Measurements from ENCODE around the gene CXorf58.

CXorf58 gene

DNA sequence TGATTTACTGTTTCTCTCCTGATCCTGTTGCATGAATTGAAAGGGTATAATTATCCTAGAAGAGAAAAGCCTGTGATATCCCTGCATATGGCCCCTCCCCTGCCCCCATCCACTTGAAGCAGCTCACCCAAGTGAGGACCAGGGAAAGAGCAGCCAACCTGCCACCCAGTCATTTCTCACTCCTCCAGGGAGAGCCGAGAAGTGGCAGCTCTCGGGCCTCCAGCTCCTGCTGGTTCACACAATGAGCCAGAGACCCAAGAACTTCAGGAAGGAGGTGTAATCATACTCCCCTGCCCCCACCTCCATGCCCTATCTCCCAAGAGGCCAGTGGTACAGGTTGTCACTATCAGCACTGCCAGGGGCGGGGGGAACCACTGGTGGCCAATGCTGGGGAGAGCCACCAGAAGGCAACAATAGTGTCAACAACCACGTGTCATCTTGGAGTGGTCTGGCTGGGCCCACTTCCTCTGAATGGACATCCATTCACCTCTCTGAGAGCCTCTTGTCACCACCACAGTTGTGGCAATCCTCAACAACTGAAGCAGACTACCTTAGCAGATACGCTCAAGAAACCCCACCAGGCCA lies 43.0 kb upstream of the CXorf58 start:
- Histone ChIP-seq H3K4me3 (replicated peaks; ENCODE audit: insufficient read depth, low read length) (no peak overlapping the region), H3K27me3 (ENCODE audit: insufficient read depth, poor library complexity, severe bottlenecking) (no peaks in the 10 kb centered on the region), H3K27ac (replicated peaks) (no peak overlapping the region)
- no peak for DNase-seq (ENCODE audit: low read depth in 1 of 2, low spot score in 1 of 2)
- TF ChIP-seq POLR2AphosphoS5 (IDR thresholded peaks at IDR 0.05; ENCODE audit: low read depth) (no peak), SPI1 (IDR thresholded peaks at IDR 0.05; ENCODE audit: borderline replicate concordance, low read depth) (no peak), GABPA (IDR thresholded peaks at IDR 0.05; ENCODE audit: low read depth) (no peak)
- TF ChIP-seq, protein P1, sequence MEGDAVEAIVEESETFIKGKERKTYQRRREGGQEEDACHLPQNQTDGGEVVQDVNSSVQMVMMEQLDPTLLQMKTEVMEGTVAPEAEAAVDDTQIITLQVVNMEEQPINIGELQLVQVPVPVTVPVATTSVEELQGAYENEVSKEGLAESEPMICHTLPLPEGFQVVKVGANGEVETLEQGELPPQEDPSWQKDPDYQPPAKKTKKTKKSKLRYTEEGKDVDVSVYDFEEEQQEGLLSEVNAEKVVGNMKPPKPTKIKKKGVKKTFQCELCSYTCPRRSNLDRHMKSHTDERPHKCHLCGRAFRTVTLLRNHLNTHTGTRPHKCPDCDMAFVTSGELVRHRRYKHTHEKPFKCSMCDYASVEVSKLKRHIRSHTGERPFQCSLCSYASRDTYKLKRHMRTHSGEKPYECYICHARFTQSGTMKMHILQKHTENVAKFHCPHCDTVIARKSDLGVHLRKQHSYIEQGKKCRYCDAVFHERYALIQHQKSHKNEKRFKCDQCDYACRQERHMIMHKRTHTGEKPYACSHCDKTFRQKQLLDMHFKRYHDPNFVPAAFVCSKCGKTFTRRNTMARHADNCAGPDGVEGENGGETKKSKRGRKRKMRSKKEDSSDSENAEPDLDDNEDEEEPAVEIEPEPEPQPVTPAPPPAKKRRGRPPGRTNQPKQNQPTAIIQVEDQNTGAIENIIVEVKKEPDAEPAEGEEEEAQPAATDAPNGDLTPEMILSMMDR (IDR thresholded peaks at IDR 0.05; ENCODE audit: insufficient read depth, low read length) = no peak
- TF ChIP-seq, protein P2, sequence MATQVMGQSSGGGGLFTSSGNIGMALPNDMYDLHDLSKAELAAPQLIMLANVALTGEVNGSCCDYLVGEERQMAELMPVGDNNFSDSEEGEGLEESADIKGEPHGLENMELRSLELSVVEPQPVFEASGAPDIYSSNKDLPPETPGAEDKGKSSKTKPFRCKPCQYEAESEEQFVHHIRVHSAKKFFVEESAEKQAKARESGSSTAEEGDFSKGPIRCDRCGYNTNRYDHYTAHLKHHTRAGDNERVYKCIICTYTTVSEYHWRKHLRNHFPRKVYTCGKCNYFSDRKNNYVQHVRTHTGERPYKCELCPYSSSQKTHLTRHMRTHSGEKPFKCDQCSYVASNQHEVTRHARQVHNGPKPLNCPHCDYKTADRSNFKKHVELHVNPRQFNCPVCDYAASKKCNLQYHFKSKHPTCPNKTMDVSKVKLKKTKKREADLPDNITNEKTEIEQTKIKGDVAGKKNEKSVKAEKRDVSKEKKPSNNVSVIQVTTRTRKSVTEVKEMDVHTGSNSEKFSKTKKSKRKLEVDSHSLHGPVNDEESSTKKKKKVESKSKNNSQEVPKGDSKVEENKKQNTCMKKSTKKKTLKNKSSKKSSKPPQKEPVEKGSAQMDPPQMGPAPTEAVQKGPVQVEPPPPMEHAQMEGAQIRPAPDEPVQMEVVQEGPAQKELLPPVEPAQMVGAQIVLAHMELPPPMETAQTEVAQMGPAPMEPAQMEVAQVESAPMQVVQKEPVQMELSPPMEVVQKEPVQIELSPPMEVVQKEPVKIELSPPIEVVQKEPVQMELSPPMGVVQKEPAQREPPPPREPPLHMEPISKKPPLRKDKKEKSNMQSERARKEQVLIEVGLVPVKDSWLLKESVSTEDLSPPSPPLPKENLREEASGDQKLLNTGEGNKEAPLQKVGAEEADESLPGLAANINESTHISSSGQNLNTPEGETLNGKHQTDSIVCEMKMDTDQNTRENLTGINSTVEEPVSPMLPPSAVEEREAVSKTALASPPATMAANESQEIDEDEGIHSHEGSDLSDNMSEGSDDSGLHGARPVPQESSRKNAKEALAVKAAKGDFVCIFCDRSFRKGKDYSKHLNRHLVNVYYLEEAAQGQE (IDR thresholded peaks at IDR 0.05; ENCODE audit: insufficient replicate concordance, low read depth) = no peak

DNA sequence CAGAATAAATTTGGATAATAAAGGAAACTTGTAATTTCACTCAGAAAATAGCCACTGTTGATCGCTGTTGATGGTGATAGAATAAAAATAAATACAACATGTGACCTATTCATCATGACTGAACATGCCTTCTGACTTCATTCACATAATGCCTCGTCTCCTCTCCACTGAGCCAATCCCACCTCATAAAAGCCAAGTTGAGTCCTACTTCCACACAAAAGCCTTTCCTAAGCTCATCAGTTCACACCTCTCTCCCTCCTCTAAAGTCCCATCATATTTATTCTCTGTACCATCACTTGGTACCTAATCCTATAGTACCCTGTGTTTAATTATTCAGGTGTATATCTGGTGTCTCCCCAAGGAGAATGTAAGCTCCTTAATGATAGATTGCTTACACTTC lies 37.8 kb upstream of the CXorf58 start:
- no peak for DNase-seq (ENCODE audit: low read depth in 1 of 2, low spot score in 1 of 2)
- Histone ChIP-seq H3K4me3 (replicated peaks; ENCODE audit: insufficient read depth, low read length) (no peak overlapping the region), H3K27me3 (ENCODE audit: insufficient read depth, poor library complexity, severe bottlenecking) (no peaks in the 10 kb centered on the region), H3K27ac (replicated peaks) (no peak overlapping the region; the same call in 1 of the 2 replicates)
- no peak for TF ChIP-seq SPI1 (IDR thresholded peaks at IDR 0.05; ENCODE audit: borderline replicate concordance, low read depth)
- no peak for TF ChIP-seq GABPA (IDR thresholded peaks at IDR 0.05; ENCODE audit: low read depth)
- TF ChIP-seq, protein P2 (IDR thresholded peaks at IDR 0.05; ENCODE audit: insufficient replicate concordance, low read depth) = no peak
- TF ChIP-seq, protein P1 (IDR thresholded peaks at IDR 0.05; ENCODE audit: insufficient read depth, low read length) = no peak
- no peak for TF ChIP-seq POLR2AphosphoS5 (IDR thresholded peaks at IDR 0.05; ENCODE audit: low read depth)

DNA sequence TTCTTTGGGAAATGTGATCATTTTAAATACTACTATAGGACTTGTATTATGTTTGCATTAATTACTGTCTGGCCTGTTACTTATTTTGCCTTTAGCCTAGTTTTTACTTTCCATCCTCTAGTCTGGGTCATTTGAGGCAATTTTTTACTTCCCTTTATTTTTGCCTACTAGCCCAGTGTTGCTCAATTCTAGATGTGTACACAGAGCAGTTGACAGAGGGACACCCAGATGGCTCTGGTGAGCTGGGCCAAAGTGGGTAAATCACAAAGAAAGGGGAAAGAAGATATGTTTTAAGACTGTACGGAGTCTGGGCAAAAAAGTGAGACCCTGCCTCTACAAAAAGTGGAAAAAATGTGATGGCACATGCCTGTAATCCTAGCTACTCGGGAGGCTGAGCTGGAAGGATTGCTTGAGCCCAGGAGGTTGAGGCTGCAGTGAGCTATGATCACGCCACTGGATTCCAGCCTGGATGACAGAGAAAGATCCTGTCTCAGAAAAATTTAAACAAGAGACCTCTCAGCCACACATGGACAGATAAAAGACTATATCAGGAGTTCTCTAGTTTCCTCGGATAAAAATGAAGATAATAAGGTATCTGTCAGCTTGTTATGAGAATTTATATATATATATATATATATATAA lies 35.8 kb upstream of the CXorf58 start:
- Histone ChIP-seq H3K27ac (replicated peaks) (peak overlapping the region; percentile 74), H3K4me3 (replicated peaks; ENCODE audit: insufficient read depth, low read length) (no peak overlapping the region), H3K27me3 (ENCODE audit: insufficient read depth, poor library complexity, severe bottlenecking) (no peaks in the 10 kb centered on the region)
- no peak for TF ChIP-seq SPI1 (IDR thresholded peaks at IDR 0.05; ENCODE audit: borderline replicate concordance, low read depth)
- TF ChIP-seq POLR2AphosphoS5 (IDR thresholded peaks at IDR 0.05; ENCODE audit: low read depth) = peak; percentile 41; the same call in 1 of the 2 replicates
- DNase-seq (ENCODE audit: low read depth in 1 of 2, low spot score in 1 of 2) = peak; percentile 63 to 83

DNA sequence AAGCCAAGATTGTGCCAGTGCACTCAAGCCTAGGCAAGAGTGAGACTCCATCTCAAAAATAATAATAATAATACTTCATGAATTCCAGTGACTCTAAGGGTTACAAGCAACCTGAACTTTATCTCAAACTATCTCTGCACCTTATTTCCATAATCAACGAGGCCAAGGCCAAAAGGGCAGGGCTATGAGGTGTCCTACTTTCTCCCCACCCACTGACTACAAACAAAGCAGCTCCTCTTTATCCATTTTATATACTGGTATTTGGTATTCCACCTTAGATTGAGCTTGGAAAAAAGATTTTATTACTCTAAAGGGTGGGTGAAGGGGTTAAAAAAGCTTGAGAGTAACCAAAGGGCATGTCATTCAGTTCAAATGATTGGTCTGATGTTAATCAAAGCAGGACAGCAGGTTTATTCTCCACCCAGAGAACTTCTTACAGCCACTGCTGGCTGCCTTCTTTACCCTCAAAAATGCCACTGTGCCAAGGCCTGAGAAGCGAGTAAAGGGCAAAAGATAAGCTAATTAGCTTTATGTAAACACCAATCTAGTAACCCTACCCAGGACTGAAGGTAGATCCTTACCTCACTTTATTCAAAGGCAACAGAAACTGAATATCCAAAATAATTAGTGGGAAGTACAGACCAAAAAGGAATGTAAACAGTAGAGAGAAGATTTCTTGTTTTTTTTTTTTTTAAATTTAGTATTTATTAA lies 28.3 kb upstream of the CXorf58 start:
- Histone ChIP-seq H3K27ac (replicated peaks) (no peak overlapping the region), H3K4me3 (replicated peaks; ENCODE audit: insufficient read depth, low read length) (no peak overlapping the region), H3K27me3 (ENCODE audit: insufficient read depth, poor library complexity, severe bottlenecking) (no peaks in the 10 kb centered on the region)
- no peak for DNase-seq (ENCODE audit: low read depth in 1 of 2, low spot score in 1 of 2)
- no peak for TF ChIP-seq GABPA (IDR thresholded peaks at IDR 0.05; ENCODE audit: low read depth)
- TF ChIP-seq, protein P2 (IDR thresholded peaks at IDR 0.05; ENCODE audit: insufficient replicate concordance, low read depth) = no peak
- TF ChIP-seq POLR2AphosphoS5 (IDR thresholded peaks at IDR 0.05; ENCODE audit: low read depth) = no peak
- no peak for TF ChIP-seq SPI1 (IDR thresholded peaks at IDR 0.05; ENCODE audit: borderline replicate concordance, low read depth)
- TF ChIP-seq, protein P1 (IDR thresholded peaks at IDR 0.05; ENCODE audit: insufficient read depth, low read length) = no peak
